Measurements from ENCODE around the gene METTL4. TPM values are rescaled to one million over a fixed set of nuclear protein-coding genes. Genes with fewer than 3 reads are reported as not detected.

Gene METTL4
- total and polyA plus RNA-seq, 2 donors (not counting 3 experiments of a cell fraction or from before 2014, with no cell fraction given), result 8.3 to 17.4 TPM

GRCh38 chr18:2510416-2510815, 60.9 kb downstream of the METTL4 start:
- no peak overlapping the region for H3K27ac ChIP-seq (ENCODE audit: insufficient read depth, low read depth, low read length)
- TF ChIP-seq FOS (IDR thresholded peaks at IDR 0.05; ENCODE audit: borderline replicate concordance, insufficient read depth, low read length) (no peak), POLR2AphosphoS5 (IDR thresholded peaks at IDR 0.05; ENCODE audit: insufficient read depth, low read depth, low read length) (no peak), MYC (IDR thresholded peaks at IDR 0.05; ENCODE audit: low read depth, low read length) (no peak)
- H3K27me3 ChIP-seq (ENCODE audit: control insufficient read depth in 2 of 2, insufficient read depth in 2 of 2, low read length in 2 of 2), result no peaks in the 10 kb centered on the region
- dilution Hi-C loops (cut with MboI; ENCODE audit: extremely low pct_ligation_motif_present, low sequenced_read_pairs) (no loop called here), intact Hi-C loops (cut with micrococcal nuclease) (loop anchor here (10.0 kb wide), 1 partner anchor 96 kb away; no protein-coding TSS in a partner anchor)
- POLR2A ChIA-PET, result no interaction called here
- H2AFZ ChIP-seq (ENCODE audit: low read depth, low read length), result no peak overlapping the region
- H3K36me3 ChIP-seq (ENCODE audit: control insufficient read depth in 2 of 2, extremely low read depth in 1 of 2, insufficient read depth in 2 of 2, low read length in 2 of 2), result no peaks in the 10 kb centered on the region
- DNase-seq (ENCODE audit: low read depth, low spot score) (no peak), FAIRE-seq (no peak)
- CTCF ChIA-PET, result interaction anchor here (1.2 kb wide), 1 partner anchor 32 kb away, joined by 4 read pairs; no protein-coding TSS in a partner anchor
- BruUV-seq (replicated peaks), result no TSS peak
- H4K20me1 ChIP-seq (replicated peaks; ENCODE audit: control insufficient read depth, extremely low read depth, insufficient read depth, low read length), result no peaks in the 10 kb centered on the region
- no peaks in the 10 kb centered on the region for H3K79me2 ChIP-seq (ENCODE audit: control insufficient read depth, insufficient read depth, low read length)
- H3K9me1 ChIP-seq (replicated peaks; ENCODE audit: control insufficient read depth, extremely low read depth, insufficient read depth, low read length), result no peaks in the 10 kb centered on the region
- no peak overlapping the region for H3K9ac ChIP-seq (replicated peaks; ENCODE audit: extremely low read depth, insufficient read depth, low read length)
- H3K4me2 ChIP-seq (ENCODE audit: insufficient read depth, low read length), result no peak overlapping the region
- H3K9me3 ChIP-seq (replicated peaks; ENCODE audit: control insufficient read depth, insufficient read depth, low read length), result no peaks in the 10 kb centered on the region
- peaks cover 11% of the 10 kb centered on the region for H3K4me1 ChIP-seq (ENCODE audit: control insufficient read depth, extremely low read depth, insufficient read depth, low read length)
- no peak overlapping the region for H3K4me3 ChIP-seq (replicated peaks in 1 of 3; ENCODE audit: insufficient read depth in 1 of 3, low read depth in 1 of 3, low read length in 3 of 3)

GRCh38 chr18:2508678-2509077, 62.6 kb downstream of the METTL4 start:
- CTCF ChIA-PET, result no interaction called here
- H3K27me3 ChIP-seq (ENCODE audit: control insufficient read depth in 2 of 2, insufficient read depth in 2 of 2, low read length in 2 of 2), result no peaks in the 10 kb centered on the region
- H3K4me3 ChIP-seq (replicated peaks in 1 of 3; ENCODE audit: insufficient read depth in 1 of 3, low read depth in 1 of 3, low read length in 3 of 3), result no peak overlapping the region
- POLR2A ChIA-PET, result no interaction called here
- H3K9ac ChIP-seq (replicated peaks; ENCODE audit: extremely low read depth, insufficient read depth, low read length), result no peak overlapping the region
- DNase-seq (ENCODE audit: low read depth, low spot score) (no peak), FAIRE-seq (no peak)
- H3K4me1 ChIP-seq (ENCODE audit: control insufficient read depth, extremely low read depth, insufficient read depth, low read length), result no peaks in the 10 kb centered on the region
- BruUV-seq (replicated peaks), result no TSS peak
- no peak overlapping the region for H3K27ac ChIP-seq (ENCODE audit: insufficient read depth, low read depth, low read length)
- H3K36me3 ChIP-seq (ENCODE audit: control insufficient read depth in 2 of 2, extremely low read depth in 1 of 2, insufficient read depth in 2 of 2, low read length in 2 of 2), result no peaks in the 10 kb centered on the region
- intact Hi-C loops (cut with micrococcal nuclease) (no loop called here), dilution Hi-C loops (cut with MboI; ENCODE audit: extremely low pct_ligation_motif_present, low sequenced_read_pairs) (no loop called here)
- H3K9me1 ChIP-seq (replicated peaks; ENCODE audit: control insufficient read depth, extremely low read depth, insufficient read depth, low read length), result no peaks in the 10 kb centered on the region
- H3K9me3 ChIP-seq (replicated peaks; ENCODE audit: control insufficient read depth, insufficient read depth, low read length), result no peaks in the 10 kb centered on the region
- no peaks in the 10 kb centered on the region for H3K79me2 ChIP-seq (ENCODE audit: control insufficient read depth, insufficient read depth, low read length)
- no peak overlapping the region for H3K4me2 ChIP-seq (ENCODE audit: insufficient read depth, low read length)
- H2AFZ ChIP-seq (ENCODE audit: low read depth, low read length), result no peak overlapping the region
- no peaks in the 10 kb centered on the region for H4K20me1 ChIP-seq (replicated peaks; ENCODE audit: control insufficient read depth, extremely low read depth, insufficient read depth, low read length)
- TF ChIP-seq EZH2 (IDR thresholded peaks at IDR 0.05; ENCODE audit: borderline replicate concordance, low read depth, low read length, severe bottlenecking) (no peak), MAX (IDR thresholded peaks at IDR 0.05; ENCODE audit: insufficient read depth, insufficient read length) (no peak), FOS (IDR thresholded peaks at IDR 0.05; ENCODE audit: borderline replicate concordance, insufficient read depth, low read length) (no peak), GATA2 (IDR thresholded peaks at IDR 0.05; ENCODE audit: insufficient read depth, insufficient read length, low read depth, low read length) (no peak), MYC (IDR thresholded peaks at IDR 0.05; ENCODE audit: low read depth, low read length) (no peak), POLR2A (IDR thresholded peaks at IDR 0.05; ENCODE audit: low read depth, low read length) (no peak), JUN (IDR thresholded peaks at IDR 0.05; ENCODE audit: borderline replicate concordance, insufficient read depth, insufficient read length, low read depth) (no peak)

Data from endothelial cell of umbilical vein (primary cell).